Activated CD4-positive, alpha-beta T cell treated with anti-CD3 and anti-CD28 coated beads, Interleukin-10, Interleukin-2, amounts not matched to agents 100 ng/mL and 50 ng/mL, durations not matched to agents 16 hours and 8 hours (primary cell): ENCODE measurements around the gene BMPR2.
A peak's percentile ranks its signal among the peaks of the same experiment; 100 is the strongest.
"Not testable (repeated sequence)": the region's sequence is repeated elsewhere in the genome, so short reads cannot be mapped to it uniquely, and the experiment has no call there.

Experiments
- DNase-seq: peaks from one replicate; pipeline ENCODE4 v3.0.0-alpha.2; 2020

The BMPR2 gene

DNA sequence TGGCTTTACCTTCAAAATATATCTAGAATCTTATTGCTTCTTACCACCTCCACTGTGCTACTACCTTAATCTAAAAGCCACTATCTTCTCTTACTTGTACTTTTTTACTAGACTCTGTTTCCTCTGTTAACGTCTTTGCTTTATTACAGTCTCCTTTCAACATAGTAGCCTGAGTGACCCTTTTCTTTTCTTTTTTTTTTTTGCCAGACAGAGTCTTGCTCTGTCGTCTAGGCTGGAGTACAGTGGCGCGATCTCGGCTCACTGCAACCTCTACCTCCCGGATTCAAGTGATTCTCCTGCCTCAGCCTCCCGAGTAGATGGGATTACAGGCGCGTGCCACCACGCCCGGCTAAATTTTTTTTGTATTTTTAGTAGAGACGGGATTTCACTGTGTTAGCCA is 10.4 kb downstream of the BMPR2 start:
- DNase-seq = not testable (repeated sequence)

- no peak for DNase-seq
Observed at GRCh38 chr2:202387608-202388342, 11.6 kb downstream of the BMPR2 start.

- DNase-seq = no peak
Observed at GRCh38 chr2:202400941-202401340, 24.8 kb downstream of the BMPR2 start.

GRCh38 chr2:202405798-202406197 is 29.7 kb downstream of the BMPR2 start:
- DNase-seq = no peak

GRCh38 chr2:202406445-202406978 is 30.4 kb downstream of the BMPR2 start:
- no peak for DNase-seq

DNA sequence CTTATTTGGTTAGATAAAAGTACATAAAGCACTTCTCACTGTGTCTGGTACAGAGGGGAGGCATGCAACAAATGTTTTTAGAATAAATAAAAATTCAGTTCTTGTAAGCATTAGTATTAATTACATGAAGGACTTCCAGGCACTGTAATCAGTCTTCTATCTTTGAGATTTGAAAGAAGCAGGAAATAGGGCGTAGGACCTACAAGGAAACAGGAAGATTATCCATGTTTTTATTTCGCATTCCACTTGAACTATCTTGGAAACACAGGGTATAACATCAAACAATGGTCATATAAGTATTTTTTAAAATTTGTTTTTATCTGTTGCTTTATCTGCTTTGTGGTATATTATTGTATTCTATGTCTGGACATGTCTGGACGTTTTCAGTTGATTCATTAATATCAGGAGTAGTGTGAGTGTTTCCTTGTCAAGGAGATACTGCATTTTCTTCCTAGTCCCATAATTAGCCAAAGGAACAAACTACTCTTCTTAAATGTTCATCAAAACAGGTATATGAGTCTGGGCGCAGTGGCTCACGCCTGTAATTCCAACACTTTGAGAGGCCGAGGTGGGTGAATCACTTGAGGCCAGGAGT is 32.5 kb downstream of the BMPR2 start:
- DNase-seq = no peak

GRCh38 chr2:202410092-202410491 is 34.0 kb downstream of the BMPR2 start:
- DNase-seq = peak; percentile 29

DNA sequence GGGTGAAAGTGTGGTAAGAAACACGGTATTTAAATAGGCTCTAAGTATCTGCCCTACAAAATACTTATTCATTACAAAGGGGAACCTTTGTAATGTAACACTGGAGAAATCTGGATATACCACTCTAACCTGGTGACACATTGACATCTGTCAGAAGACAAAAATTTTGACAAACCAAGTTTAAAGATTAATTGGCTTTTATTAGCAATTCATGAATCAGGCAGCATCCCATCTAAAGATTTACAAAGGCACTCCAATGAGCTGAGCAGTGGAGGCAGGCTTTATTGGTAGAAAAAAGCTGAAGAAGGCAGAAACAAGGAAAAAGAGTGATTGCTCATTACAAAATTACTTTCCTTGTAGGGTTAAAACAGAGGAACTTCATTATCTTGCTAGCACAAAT is 35.0 kb downstream of the BMPR2 start:
- no peak for DNase-seq

- DNase-seq = no peak
Observed at GRCh38 chr2:202418027-202418426, 41.9 kb downstream of the BMPR2 start.

GRCh38 chr2:202418511-202418910 is 42.4 kb downstream of the BMPR2 start:
- DNase-seq = no peak

GRCh38 chr2:202423139-202423538 is 47.0 kb downstream of the BMPR2 start:
- no peak for DNase-seq

DNA sequence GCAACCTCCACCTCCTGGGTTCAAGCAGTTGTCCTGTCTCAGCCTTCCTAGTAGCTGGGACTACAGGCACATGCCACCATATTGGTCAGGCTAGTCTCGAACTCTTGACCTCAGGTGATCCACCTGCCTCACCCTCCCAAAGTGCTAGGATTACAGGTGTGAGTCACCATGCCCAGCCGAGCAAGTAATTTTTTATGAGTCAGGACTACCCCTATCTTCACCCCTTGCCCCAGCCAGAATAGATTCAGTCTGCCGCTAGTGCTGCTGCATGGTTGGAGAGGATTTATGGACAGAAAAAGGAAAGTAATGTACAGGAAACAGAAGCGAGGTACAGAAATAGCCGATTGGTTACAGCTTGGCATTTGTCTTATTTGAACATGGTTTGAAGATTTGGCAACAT is 48.9 kb downstream of the BMPR2 start:
- DNase-seq = no peak

- no peak for DNase-seq
Observed at GRCh38 chr2:202426751-202427150, 50.6 kb downstream of the BMPR2 start.

- no peak for DNase-seq
Observed at GRCh38 chr2:202429164-202429980, 53.2 kb downstream of the BMPR2 start.

GRCh38 chr2:202432776-202433175 is 56.6 kb downstream of the BMPR2 start:
- no peak for DNase-seq

GRCh38 chr2:202434472-202434871 is 58.3 kb downstream of the BMPR2 start:
- DNase-seq = no peak

DNA sequence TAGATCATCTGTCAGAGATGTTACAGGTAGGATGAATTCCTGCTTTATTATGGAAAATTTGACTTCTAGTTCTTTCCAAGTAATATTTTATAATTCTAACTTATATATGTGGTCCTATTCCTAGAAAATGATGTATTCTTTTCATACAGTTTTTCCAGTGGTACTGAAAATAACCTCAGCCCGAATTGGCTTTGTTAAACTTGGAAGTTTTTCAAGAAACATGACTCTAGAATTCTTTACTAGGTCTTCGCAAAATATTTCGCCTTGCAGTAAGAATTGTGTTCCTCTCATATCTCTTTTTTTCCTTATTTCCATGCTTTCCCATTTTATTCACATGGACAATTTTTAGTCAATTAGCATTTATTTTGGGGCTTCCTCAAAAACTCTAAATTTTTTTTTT is 60.5 kb downstream of the BMPR2 start:
- no peak for DNase-seq

GRCh38 chr2:202440117-202440516 is 64.0 kb downstream of the BMPR2 start:
- not testable (repeated sequence) for DNase-seq

- no peak for DNase-seq
Observed at GRCh38 chr2:202442882-202443281, 66.8 kb downstream of the BMPR2 start.

GRCh38 chr2:202444000-202444399 is 67.9 kb downstream of the BMPR2 start:
- DNase-seq = no peak

GRCh38 chr2:202449344-202449743 is 73.2 kb downstream of the BMPR2 start:
- DNase-seq = no peak

- no peak for DNase-seq
Observed at GRCh38 chr2:202450785-202451184, 74.7 kb downstream of the BMPR2 start.

GRCh38 chr2:202452744-202453143 is 76.6 kb downstream of the BMPR2 start:
- no peak for DNase-seq

- DNase-seq = no peak
Observed at GRCh38 chr2:202454536-202454935, 78.4 kb downstream of the BMPR2 start.
